GM18870 (cell line): ENCODE results near the gene OR11H12.
"Not testable (repeated sequence)": the region's sequence is repeated elsewhere in the genome, so short reads cannot be mapped to it uniquely, and the experiment has no call there.

ENCODE experiments used
- ATAC-seq: cut with Tn5 transposase; IDR thresholded peaks from one replicate; pipeline ENCODE4 v1.9.1; 2021; ENCODE audit warnings: moderate library complexity; ENCODE audit not compliant: unreplicated experiment

OR11H12 gene

GRCh38 chr14:18600817-18601216 lies at the start of gene OR11H12:
OR11H12 (plus strand) TSS chr14:18601117; CDS start chr14:18601117, 0 bp downstream.
- ATAC-seq: not testable (repeated sequence)

- ATAC-seq: not testable (repeated sequence)
These were observed 18.0 kb upstream of the OR11H12 start for GRCh38 chr14:18582908-18583307.

- ATAC-seq: not testable (repeated sequence)
These were observed 25.8 kb downstream of the OR11H12 start for GRCh38 chr14:18626610-18627213.

- ATAC-seq: not testable (repeated sequence)
These were observed 35.1 kb downstream of the OR11H12 start for GRCh38 chr14:18636066-18636465.

GRCh38 chr14:18638032-18638431 lies 37.1 kb downstream of the OR11H12 start:
- ATAC-seq: not testable (repeated sequence)

- ATAC-seq: not testable (repeated sequence)
These were observed 37.9 kb downstream of the OR11H12 start for GRCh38 chr14:18638785-18639184.

GRCh38 chr14:18646075-18646730 lies 45.3 kb downstream of the OR11H12 start:
- ATAC-seq: not testable (repeated sequence)
